ENCODE measurements around the gene P2RY2.

P2RY2 gene

GRCh38 chr11:73209892-73210291 is 8.2 kb upstream of the P2RY2 start:
- no peak for TF ChIP-seq CTCF (IDR thresholded peaks at IDR 0.05; ENCODE audit: borderline replicate concordance, control extremely low read depth, extremely low read depth, insufficient read depth, missing control alignments)
- no peak for DNase-seq (ENCODE audit: low spot score)
- in situ Hi-C loops (cut with MboI; ENCODE audit: low sequenced_read_pairs, unreplicated experiment): no loop called here

GRCh38 chr11:73210916-73211667 is 7.0 kb upstream of the P2RY2 start:
- in situ Hi-C loops (cut with MboI; ENCODE audit: low sequenced_read_pairs, unreplicated experiment): no loop called here
- no peak for TF ChIP-seq CTCF (IDR thresholded peaks at IDR 0.05; ENCODE audit: borderline replicate concordance, control extremely low read depth, extremely low read depth, insufficient read depth, missing control alignments)
- DNase-seq (ENCODE audit: low spot score): no peak

- in situ Hi-C loops (cut with MboI; ENCODE audit: low sequenced_read_pairs, unreplicated experiment): no loop called here
- no peak for DNase-seq (ENCODE audit: low spot score)
- TF ChIP-seq CTCF (IDR thresholded peaks at IDR 0.05; ENCODE audit: borderline replicate concordance, control extremely low read depth, extremely low read depth, insufficient read depth, missing control alignments): no peak
These were observed 4.6 kb upstream of the P2RY2 start for GRCh38 chr11:73213196-73214143.

- no peak for DNase-seq (ENCODE audit: low spot score)
- no peak for TF ChIP-seq CTCF (IDR thresholded peaks at IDR 0.05; ENCODE audit: borderline replicate concordance, control extremely low read depth, extremely low read depth, insufficient read depth, missing control alignments)
- in situ Hi-C loops (cut with MboI; ENCODE audit: low sequenced_read_pairs, unreplicated experiment): no loop called here
These were observed 2.6 kb upstream of the P2RY2 start for GRCh38 chr11:73215191-73216134.

GRCh38 chr11:73216465-73216864 is 1.6 kb upstream of the P2RY2 start:
- DNase-seq (ENCODE audit: low spot score): no peak
- TF ChIP-seq CTCF (IDR thresholded peaks at IDR 0.05; ENCODE audit: borderline replicate concordance, control extremely low read depth, extremely low read depth, insufficient read depth, missing control alignments): no peak
- in situ Hi-C loops (cut with MboI; ENCODE audit: low sequenced_read_pairs, unreplicated experiment): no loop called here

Data from GM13976 (cell line).